ENCODE results near the gene TMEM38B. TPM values are rescaled to one million over a fixed set of nuclear protein-coding genes. Genes with fewer than 3 reads are reported as not detected.

The TMEM38B gene
- total RNA-seq, 1 experiment from 2014 or later: 7.9 TPM

- H3K4me3 ChIP-seq (ENCODE audit: insufficient read depth, low read depth, low read length): no peak overlapping the region
- H3K36me3 ChIP-seq (replicated peaks; ENCODE audit: control insufficient read depth, insufficient read depth, low read length): no peaks in the 10 kb centered on the region
- no peaks in the 10 kb centered on the region for H3K27me3 ChIP-seq (ENCODE audit: control insufficient read depth, insufficient read depth, low read length)
- no peak for DNase-seq
These were observed 20.4 kb upstream of the TMEM38B start for GRCh38 chr9:105673850-105674387.

- no peak for DNase-seq
- H3K27me3 ChIP-seq (ENCODE audit: control insufficient read depth, insufficient read depth, low read length): no peaks in the 10 kb centered on the region; the same call in 1 of the 2 replicates
- no peaks in the 10 kb centered on the region for H3K36me3 ChIP-seq (replicated peaks; ENCODE audit: control insufficient read depth, insufficient read depth, low read length)
- H3K4me3 ChIP-seq (ENCODE audit: insufficient read depth, low read depth, low read length): no peak overlapping the region
These were observed 17.9 kb upstream of the TMEM38B start for GRCh38 chr9:105676351-105676923.

DNA sequence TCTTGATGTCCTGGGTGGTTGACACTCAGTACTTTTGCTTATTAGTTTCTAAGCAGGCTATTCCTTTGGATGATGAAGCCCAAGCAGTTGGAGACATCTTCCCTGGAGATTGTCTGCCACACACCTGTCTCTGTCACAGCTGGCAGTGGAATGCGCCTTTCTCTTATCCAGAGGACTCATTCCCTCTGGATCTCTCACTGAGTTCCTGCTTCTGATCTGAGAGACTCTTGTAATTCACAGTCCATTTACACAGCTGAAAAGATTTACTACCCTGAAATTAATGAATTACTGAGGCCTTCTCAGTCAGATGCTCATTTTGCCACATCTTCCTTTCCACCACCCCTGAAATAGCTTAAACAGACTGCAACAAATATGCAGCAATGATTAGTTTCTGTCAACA is 16.2 kb upstream of the TMEM38B start:
- Histone ChIP-seq H3K36me3 (replicated peaks; ENCODE audit: control insufficient read depth, insufficient read depth, low read length) (no peaks in the 10 kb centered on the region), H3K27me3 (ENCODE audit: control insufficient read depth, insufficient read depth, low read length) (no peaks in the 10 kb centered on the region; the same call in 1 of the 2 replicates), H3K4me3 (ENCODE audit: insufficient read depth, low read depth, low read length) (no peak overlapping the region)
- DNase-seq: no peak

DNA sequence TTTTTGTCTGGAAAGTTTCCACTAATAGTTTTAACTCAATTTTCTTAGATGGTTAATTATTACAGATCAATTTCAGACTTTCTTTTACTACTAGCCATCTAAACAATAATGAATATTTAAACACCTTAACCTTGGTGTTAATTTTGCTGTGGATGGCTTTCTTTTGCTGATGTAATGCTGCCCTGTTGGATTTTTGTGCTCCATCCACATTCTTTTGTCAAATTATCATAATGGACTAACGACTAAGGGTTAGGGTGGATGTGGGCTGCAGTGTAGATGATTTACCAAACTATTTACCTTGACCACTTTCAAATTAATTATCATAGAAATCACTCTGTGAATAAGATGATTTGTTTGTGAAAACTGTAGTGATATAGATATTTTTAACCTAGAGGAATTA is 15.6 kb upstream of the TMEM38B start:
- H3K4me3 ChIP-seq (ENCODE audit: insufficient read depth, low read depth, low read length): no peak overlapping the region
- no peaks in the 10 kb centered on the region for H3K36me3 ChIP-seq (replicated peaks; ENCODE audit: control insufficient read depth, insufficient read depth, low read length)
- no peak for DNase-seq
- no peaks in the 10 kb centered on the region; the same call in 1 of the 2 replicates for H3K27me3 ChIP-seq (ENCODE audit: control insufficient read depth, insufficient read depth, low read length)

- no peaks in the 10 kb centered on the region; the same call in 1 of the 2 replicates for H3K27me3 ChIP-seq (ENCODE audit: control insufficient read depth, insufficient read depth, low read length)
- no peaks in the 10 kb centered on the region for H3K36me3 ChIP-seq (replicated peaks; ENCODE audit: control insufficient read depth, insufficient read depth, low read length)
- no peak overlapping the region for H3K4me3 ChIP-seq (ENCODE audit: insufficient read depth, low read depth, low read length)
- DNase-seq: no peak
These were observed 14.9 kb upstream of the TMEM38B start for GRCh38 chr9:105679257-105680022.

- H3K36me3 ChIP-seq (replicated peaks; ENCODE audit: control insufficient read depth, insufficient read depth, low read length): no peaks in the 10 kb centered on the region
These were observed 13.0 kb upstream of the TMEM38B start for GRCh38 chr9:105681313-105681712.

GRCh38 chr9:105681724-105682123 is 12.6 kb upstream of the TMEM38B start:
- Histone ChIP-seq H3K36me3 (replicated peaks; ENCODE audit: control insufficient read depth, insufficient read depth, low read length) (no peaks in the 10 kb centered on the region), H3K27me3 (ENCODE audit: control insufficient read depth, insufficient read depth, low read length) (no peaks in the 10 kb centered on the region; the same call in 1 of the 2 replicates), H3K4me3 (ENCODE audit: insufficient read depth, low read depth, low read length) (no peak overlapping the region)
- no peak for DNase-seq

More at GRCh38 chr9:105681313-105681712, 13.0 kb upstream of the TMEM38B start:
- no peak for DNase-seq
- no peak overlapping the region for H3K4me3 ChIP-seq (ENCODE audit: insufficient read depth, low read depth, low read length)
- no peaks in the 10 kb centered on the region; the same call in 1 of the 2 replicates for H3K27me3 ChIP-seq (ENCODE audit: control insufficient read depth, insufficient read depth, low read length)

GRCh38 chr9:105683688-105684275 is 10.6 kb upstream of the TMEM38B start:
- Histone ChIP-seq H3K36me3 (replicated peaks; ENCODE audit: control insufficient read depth, insufficient read depth, low read length) (no peaks in the 10 kb centered on the region), H3K27me3 (ENCODE audit: control insufficient read depth, insufficient read depth, low read length) (no peaks in the 10 kb centered on the region; the same call in 1 of the 2 replicates), H3K4me3 (ENCODE audit: insufficient read depth, low read depth, low read length) (no peak overlapping the region)
- no peak for DNase-seq

- DNase-seq: no peak
- no peaks in the 10 kb centered on the region for H3K36me3 ChIP-seq (replicated peaks; ENCODE audit: control insufficient read depth, insufficient read depth, low read length)
- no peaks in the 10 kb centered on the region; the same call in 1 of the 2 replicates for H3K27me3 ChIP-seq (ENCODE audit: control insufficient read depth, insufficient read depth, low read length)
- no peak overlapping the region for H3K4me3 ChIP-seq (ENCODE audit: insufficient read depth, low read depth, low read length)
These were observed 7.4 kb upstream of the TMEM38B start for GRCh38 chr9:105686936-105687335.

GRCh38 chr9:105690742-105691141 is 3.6 kb upstream of the TMEM38B start:
- peaks cover 21% of the 10 kb centered on the region for H3K27me3 ChIP-seq (ENCODE audit: control insufficient read depth, insufficient read depth, low read length)
- DNase-seq: no peak
- H3K4me3 ChIP-seq (ENCODE audit: insufficient read depth, low read depth, low read length): no peak overlapping the region
- no peaks in the 10 kb centered on the region for H3K36me3 ChIP-seq (replicated peaks; ENCODE audit: control insufficient read depth, insufficient read depth, low read length)

GRCh38 chr9:105693435-105694189 is 729 bp upstream of the TMEM38B start:
- Histone ChIP-seq H3K4me3 (ENCODE audit: insufficient read depth, low read depth, low read length) (peak overlapping the region; percentile 66; the same call in 1 of the 2 replicates), H3K27me3 (ENCODE audit: control insufficient read depth, insufficient read depth, low read length) (peaks cover 21% of the 10 kb centered on the region), H3K36me3 (replicated peaks; ENCODE audit: control insufficient read depth, insufficient read depth, low read length) (no peaks in the 10 kb centered on the region)
- DNase-seq: no peak

DNA sequence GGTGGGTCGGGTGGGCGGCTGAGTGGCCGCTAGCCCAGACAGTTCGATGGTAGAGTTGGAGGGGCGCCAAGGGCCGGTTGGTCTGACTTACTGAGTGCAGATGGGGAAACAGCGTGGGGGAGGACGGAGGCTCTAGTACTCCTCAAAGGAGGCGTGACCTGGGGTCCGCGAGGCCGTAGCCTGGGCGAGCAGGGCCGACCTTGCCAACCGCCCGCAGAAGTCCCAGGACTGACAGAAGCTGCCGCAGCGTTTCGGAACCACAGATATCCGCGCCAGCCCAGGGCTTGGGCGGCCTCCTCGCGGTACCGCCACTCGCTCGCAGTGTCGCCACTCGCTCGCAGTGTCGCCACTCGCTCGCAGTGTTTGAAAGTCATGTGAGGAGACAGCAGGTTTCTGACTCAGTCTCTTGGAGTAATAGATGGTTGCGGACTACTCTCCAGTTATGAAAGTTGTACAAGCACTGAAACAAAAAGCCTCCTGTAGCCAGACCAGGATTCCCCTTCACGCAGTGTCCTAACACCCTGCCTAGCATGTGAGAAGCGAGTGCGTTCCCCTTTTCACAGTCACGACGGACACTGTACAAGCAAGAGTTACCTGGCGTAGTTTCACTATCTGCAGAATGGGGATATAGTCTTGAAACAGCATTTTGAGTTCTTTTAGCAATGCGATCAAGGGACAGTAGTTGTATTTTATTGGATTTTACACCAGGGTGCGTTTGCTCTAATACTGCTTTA is 674 bp downstream of the TMEM38B start:
- H3K36me3 ChIP-seq (replicated peaks; ENCODE audit: control insufficient read depth, insufficient read depth, low read length): no peaks in the 10 kb centered on the region
- peak overlapping the region; percentile 66 for H3K4me3 ChIP-seq (ENCODE audit: insufficient read depth, low read depth, low read length)
- DNase-seq: peak; percentile 80
- peaks cover 21% of the 10 kb centered on the region for H3K27me3 ChIP-seq (ENCODE audit: control insufficient read depth, insufficient read depth, low read length)

DNA sequence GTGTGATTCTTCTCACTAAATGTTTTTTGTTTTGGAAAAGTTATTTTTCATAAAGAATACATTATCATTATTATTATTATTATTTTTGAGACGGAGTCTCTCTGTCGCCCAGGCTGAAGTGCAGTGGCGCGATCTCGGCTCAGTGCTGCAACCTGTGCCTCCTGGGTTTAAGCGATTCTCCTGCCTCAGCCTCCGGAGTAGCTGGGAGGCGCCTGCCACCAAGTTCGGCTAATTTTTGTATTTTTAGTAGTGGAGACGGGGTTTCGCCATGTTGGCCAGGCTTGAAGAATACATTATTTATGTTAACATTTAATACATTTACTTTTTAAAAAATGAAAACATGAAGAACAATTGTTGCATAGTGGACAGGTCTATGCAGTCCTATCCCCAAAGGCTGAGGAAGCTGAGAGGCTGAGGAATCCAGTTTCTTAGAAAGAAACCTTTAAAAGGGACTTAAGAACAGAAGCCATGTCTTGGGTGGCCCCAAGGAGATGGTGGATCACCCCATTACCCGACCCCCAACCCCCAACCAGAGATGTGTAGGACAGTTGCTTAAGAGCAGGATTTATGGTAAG is 2.0 kb downstream of the TMEM38B start:
- no peak overlapping the region for H3K4me3 ChIP-seq (ENCODE audit: insufficient read depth, low read depth, low read length)
- peaks cover 21% of the 10 kb centered on the region for H3K27me3 ChIP-seq (ENCODE audit: control insufficient read depth, insufficient read depth, low read length)
- no peaks in the 10 kb centered on the region for H3K36me3 ChIP-seq (replicated peaks; ENCODE audit: control insufficient read depth, insufficient read depth, low read length)
- DNase-seq: no peak
